ENCODE results near the gene CRACR2A.

The CRACR2A gene

GRCh38 chr12:3602488-3602887 lies 150.4 kb downstream of the CRACR2A start:
- no peak overlapping the region for H3K4me3 ChIP-seq (ENCODE audit: low read depth, low read length)
- no peak for TF ChIP-seq CTCF (IDR thresholded peaks at IDR 0.05; ENCODE audit: insufficient read depth, low read depth, low read length, missing control alignments)
- no peak for DNase-seq (ENCODE audit: low read depth)

GRCh38 chr12:3601461-3602150 lies 151.3 kb downstream of the CRACR2A start:
- H3K4me3 ChIP-seq (ENCODE audit: low read depth, low read length), result no peak overlapping the region
- TF ChIP-seq CTCF (IDR thresholded peaks at IDR 0.05; ENCODE audit: insufficient read depth, low read depth, low read length, missing control alignments), result no peak
- DNase-seq (ENCODE audit: low read depth), result no peak

- H3K4me3 ChIP-seq (ENCODE audit: low read depth, low read length), result no peak overlapping the region
- no peak for DNase-seq (ENCODE audit: low read depth)
- no peak for TF ChIP-seq CTCF (IDR thresholded peaks at IDR 0.05; ENCODE audit: insufficient read depth, low read depth, low read length, missing control alignments)
Observed at GRCh38 chr12:3600951-3601350, 152.0 kb downstream of the CRACR2A start.

- no peak overlapping the region for H3K4me3 ChIP-seq (ENCODE audit: low read depth, low read length)
- TF ChIP-seq CTCF (IDR thresholded peaks at IDR 0.05; ENCODE audit: insufficient read depth, low read depth, low read length, missing control alignments), result no peak
- no peak for DNase-seq (ENCODE audit: low read depth)
Observed at GRCh38 chr12:3600039-3600720, 152.7 kb downstream of the CRACR2A start.

GRCh38 chr12:3598896-3599860 lies 153.7 kb downstream of the CRACR2A start:
- no peak overlapping the region for H3K4me3 ChIP-seq (ENCODE audit: low read depth, low read length)
- DNase-seq (ENCODE audit: low read depth), result no peak

More at GRCh38 chr12:3598896-3599860, 153.7 kb downstream of the CRACR2A start:
- TF ChIP-seq CTCF (IDR thresholded peaks at IDR 0.05; ENCODE audit: insufficient read depth, low read depth, low read length, missing control alignments), result no peak
